Astrocyte (in vitro differentiated cells and primary cell): ENCODE results near the gene ITM2C. TPM values are rescaled to one million over a fixed set of nuclear protein-coding genes. Genes with fewer than 3 reads are reported as not detected.

Experiments
- DNase-seq: peaks from one replicate; pipeline ENCODE4 v3.0.0-alpha.2; 2010; ENCODE audit warnings: low read depth
- FAIRE-seq: peaks from 2 replicates; lab custom pipeline; 2011; peaks lifted over from hg19 to GRCh38; lab: Jason Lieb, UNC
- H2AFZ ChIP-seq: 2 replicates; pipeline ENCODE4 v1.6.0; 2012; ENCODE audit warnings: low read depth, low read length, inconsistent platforms
- H3K27ac ChIP-seq: 2 replicates; pipeline ENCODE4 v1.5.1; 2011; ENCODE audit warnings: low read depth, low read length, inconsistent platforms
- H3K27me3 ChIP-seq: 2 replicates; pipeline ENCODE4 v1.6.0; 2011; ENCODE audit warnings: low read length, inconsistent platforms; ENCODE audit not compliant: insufficient read depth
- H3K36me3 ChIP-seq: 2 replicates; pipeline ENCODE4 v1.5.1; 2011; ENCODE audit warnings: low read length, inconsistent platforms; ENCODE audit not compliant: insufficient read depth
- H3K4me1 ChIP-seq: 2 replicates; pipeline ENCODE4 v1.5.1; 2011; ENCODE audit warnings: low read length, inconsistent platforms; ENCODE audit not compliant: insufficient read depth
- H3K4me2 ChIP-seq: 2 replicates; pipeline ENCODE4 v1.6.0; 2012; ENCODE audit warnings: low read length, inconsistent platforms
- H3K4me3 ChIP-seq: 2 replicates; pipeline ENCODE4 v1.5.1; 2011; ENCODE audit warnings: low read depth, mild to moderate bottlenecking, low read length, inconsistent platforms; ENCODE audit not compliant: insufficient read depth
- H3K79me2 ChIP-seq: 2 replicates; pipeline ENCODE4 v1.6.0; 2012; ENCODE audit warnings: mild to moderate bottlenecking, low read length, inconsistent platforms; ENCODE audit not compliant: insufficient read depth
- H3K9ac ChIP-seq: 2 replicates; pipeline ENCODE4 v1.6.0; 2012; ENCODE audit warnings: mild to moderate bottlenecking, low read length, inconsistent platforms
- H3K9me3 ChIP-seq: 2 replicates; pipeline ENCODE4 v1.5.1; 2012; ENCODE audit warnings: low read depth, mild to moderate bottlenecking, low read length, inconsistent platforms; ENCODE audit not compliant: insufficient read depth
- H4K20me1 ChIP-seq: 2 replicates; pipeline ENCODE4 v1.6.0; 2012; ENCODE audit warnings: low read length, inconsistent platforms; ENCODE audit not compliant: insufficient read depth
- H3K27ac Mint-ChIP-seq: one replicate; pipeline ENCODE4 v1.8.0; 2021; ENCODE audit warnings: mild to moderate bottlenecking, mixed read lengths; ENCODE audit not compliant: unreplicated experiment
- H3K27me3 Mint-ChIP-seq: one replicate; pipeline ENCODE4 v1.8.0; 2021; ENCODE audit warnings: low read depth, mixed read lengths; ENCODE audit not compliant: unreplicated experiment
- H3K36me3 Mint-ChIP-seq: one replicate; pipeline ENCODE4 v1.8.0; 2021; ENCODE audit warnings: low read depth, mixed read lengths; ENCODE audit not compliant: unreplicated experiment
- H3K4me1 Mint-ChIP-seq: one replicate; pipeline ENCODE4 v1.8.0; 2021; ENCODE audit warnings: low read depth, mixed read lengths; ENCODE audit not compliant: unreplicated experiment
- H3K4me3 Mint-ChIP-seq: one replicate; pipeline ENCODE4 v1.8.0; 2021; ENCODE audit warnings: mild to moderate bottlenecking, moderate library complexity, mixed read lengths; ENCODE audit not compliant: unreplicated experiment
- H3K9me3 Mint-ChIP-seq: one replicate; pipeline ENCODE4 v1.8.0; 2021; ENCODE audit warnings: mild to moderate bottlenecking, mixed read lengths; ENCODE audit not compliant: unreplicated experiment
- CTCF ChIP-seq: IDR thresholded peaks from 2 replicates; pipeline ENCODE4 v1.5.1; 2011; ENCODE audit warnings: low read depth, mild to moderate bottlenecking, inconsistent platforms, low read length, moderate library complexity; ENCODE audit not compliant: insufficient read depth
- EZH2 ChIP-seq: IDR thresholded peaks from 2 replicates; pipeline ENCODE4 v1.6.1; 2012; ENCODE audit warnings: mild to moderate bottlenecking, low read length, inconsistent platforms; ENCODE audit not compliant: insufficient read depth
- total RNA-seq: library from RNA; stranded (reverse); gene quantifications from 2 replicates; pipeline ENCODE4 v1.2.1, GENCODE V29; 2021

The ITM2C gene
- total RNA-seq, 1 donor from 2014 or later: 458 TPM

GRCh38 chr2:230904856-230905447 lies 40.2 kb downstream of the ITM2C start:
- H3K27me3 ChIP-seq: peaks cover 7% of the 10 kb centered on the region
- H3K27ac ChIP-seq: no peak overlapping the region
- H2AFZ ChIP-seq: no peak overlapping the region
- no peaks in the 10 kb centered on the region for H3K36me3 ChIP-seq
- H3K27ac Mint-ChIP-seq: no peak overlapping the region
- H3K9me3 Mint-ChIP-seq: peaks cover 2% of the 10 kb centered on the region
- H3K4me3 ChIP-seq: no peak overlapping the region
- no peak overlapping the region for H3K4me2 ChIP-seq
- DNase-seq: no peak
- H3K4me1 ChIP-seq: peaks cover 17% of the 10 kb centered on the region
- H3K4me1 Mint-ChIP-seq: peaks cover 3% of the 10 kb centered on the region
- TF ChIP-seq CTCF: no peak
- TF ChIP-seq EZH2: no peak
- H4K20me1 ChIP-seq: no peaks in the 10 kb centered on the region
- H3K36me3 Mint-ChIP-seq: no peaks in the 10 kb centered on the region
- H3K79me2 ChIP-seq: no peaks in the 10 kb centered on the region
- H3K9me3 ChIP-seq: no peaks in the 10 kb centered on the region
- no peak for FAIRE-seq
- H3K4me3 Mint-ChIP-seq: no peak overlapping the region
- H3K9ac ChIP-seq: no peak overlapping the region
- peaks cover 60% of the 10 kb centered on the region for H3K27me3 Mint-ChIP-seq

GRCh38 chr2:230905448-230906421 lies 41.0 kb downstream of the ITM2C start:
- H3K36me3 ChIP-seq: no peaks in the 10 kb centered on the region
- no peak for FAIRE-seq
- no peak overlapping the region for H3K27ac Mint-ChIP-seq
- H2AFZ ChIP-seq: no peak overlapping the region
- H3K4me1 ChIP-seq: peaks cover 17% of the 10 kb centered on the region
- H3K9me3 Mint-ChIP-seq: peaks cover 2% of the 10 kb centered on the region
- no peaks in the 10 kb centered on the region for H3K79me2 ChIP-seq
- no peak overlapping the region for H3K9ac ChIP-seq
- peaks cover 3% of the 10 kb centered on the region for H3K4me1 Mint-ChIP-seq
- peaks cover 4% of the 10 kb centered on the region for H3K27me3 ChIP-seq
- H3K4me2 ChIP-seq: no peak overlapping the region
- no peaks in the 10 kb centered on the region for H4K20me1 ChIP-seq
- no peak overlapping the region for H3K27ac ChIP-seq
- H3K4me3 Mint-ChIP-seq: no peak overlapping the region
- H3K36me3 Mint-ChIP-seq: no peaks in the 10 kb centered on the region
- H3K27me3 Mint-ChIP-seq: peaks cover 61% of the 10 kb centered on the region
- no peak for TF ChIP-seq EZH2
- no peak for TF ChIP-seq CTCF
- H3K9me3 ChIP-seq: no peaks in the 10 kb centered on the region
- DNase-seq: no peak
- no peak overlapping the region for H3K4me3 ChIP-seq
